Measurements from ENCODE around the gene UBAP2L. TPM values are rescaled to one million over a fixed set of nuclear protein-coding genes. Genes with fewer than 3 reads are reported as not detected.
A peak's percentile ranks its signal among the peaks of the same experiment; 100 is the strongest.

The UBAP2L gene
- 43.5 TPM for total RNA-seq

- peak; percentile 97 for DNase-seq
These were observed at the start of gene UBAP2L for GRCh38 chr1:154220071-154220969. UBAP2L (plus strand) TSS chr1:154220955; CDS start chr1:154225124, 4,169 bp downstream.

GRCh38 chr1:154171223-154171583 lies 49.6 kb upstream of the UBAP2L start:
- no peak for DNase-seq

- DNase-seq: no peak
These were observed 48.9 kb upstream of the UBAP2L start for GRCh38 chr1:154171880-154172279.

- no peak for DNase-seq
These were observed 46.1 kb upstream of the UBAP2L start for GRCh38 chr1:154174654-154175053.

- no peak for DNase-seq
These were observed 44.4 kb upstream of the UBAP2L start for GRCh38 chr1:154176337-154176736.

GRCh38 chr1:154178013-154178412 lies 42.7 kb upstream of the UBAP2L start:
- peak; percentile 10 for DNase-seq

- no peak for DNase-seq
These were observed 41.6 kb upstream of the UBAP2L start for GRCh38 chr1:154178911-154179811.

GRCh38 chr1:154179946-154180687 lies 40.6 kb upstream of the UBAP2L start:
- no peak for DNase-seq

GRCh38 chr1:154181944-154182343 lies 38.8 kb upstream of the UBAP2L start:
- DNase-seq: no peak

GRCh38 chr1:154182344-154183045 lies 38.3 kb upstream of the UBAP2L start:
- peak; percentile 31 for DNase-seq

- DNase-seq: peak; percentile 95
These were observed 37.5 kb upstream of the UBAP2L start for GRCh38 chr1:154183046-154183915.

- DNase-seq: no peak
These were observed 34.6 kb upstream of the UBAP2L start for GRCh38 chr1:154186177-154186576.

GRCh38 chr1:154186852-154187501 lies 33.8 kb upstream of the UBAP2L start:
- no peak for DNase-seq

GRCh38 chr1:154190550-154190949 lies 30.2 kb upstream of the UBAP2L start:
- no peak for DNase-seq

GRCh38 chr1:154191990-154192461 lies 28.7 kb upstream of the UBAP2L start, which contains the start of gene TPM3:
TPM3 (minus strand) TSS chr1:154192100; CDS start chr1:154192018, 82 bp downstream.
- DNase-seq: no peak

- DNase-seq: no peak
These were observed 28.3 kb upstream of the UBAP2L start for GRCh38 chr1:154192476-154192875.

- DNase-seq: no peak
These were observed 26.9 kb upstream of the UBAP2L start for GRCh38 chr1:154193821-154194220.

GRCh38 chr1:154198756-154199562 lies 21.8 kb upstream of the UBAP2L start:
- DNase-seq: no peak

GRCh38 chr1:154199563-154199879 lies 21.2 kb upstream of the UBAP2L start:
- DNase-seq: no peak

Measured in occipital lobe (tissue), 2 donors.